ENCODE data around the gene SQSTM1.

The SQSTM1 gene

DNA sequence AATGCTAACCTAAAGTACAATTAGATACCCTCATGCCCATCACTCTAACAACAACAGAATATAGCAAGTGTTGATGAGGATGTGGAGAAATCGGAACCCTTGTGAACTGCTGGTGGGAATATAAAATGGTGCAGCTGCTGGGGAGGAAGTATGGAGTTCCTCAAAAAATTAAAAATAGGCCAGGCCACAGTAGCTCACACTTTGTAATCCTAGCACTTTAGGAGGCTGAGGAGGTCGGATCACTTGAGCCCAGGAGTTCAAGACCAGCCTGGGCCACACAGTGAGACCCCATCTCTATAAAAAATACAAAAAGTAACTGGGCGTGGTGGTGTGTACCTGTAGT lies 55.9 kb downstream of the SQSTM1 start:
- DNase-seq (ENCODE audit: low spot score), result no peak
- Histone ChIP-seq H3K27ac (no peak overlapping the region), H3K4me3 (no peak overlapping the region)
- TF ChIP-seq, protein P1, sequence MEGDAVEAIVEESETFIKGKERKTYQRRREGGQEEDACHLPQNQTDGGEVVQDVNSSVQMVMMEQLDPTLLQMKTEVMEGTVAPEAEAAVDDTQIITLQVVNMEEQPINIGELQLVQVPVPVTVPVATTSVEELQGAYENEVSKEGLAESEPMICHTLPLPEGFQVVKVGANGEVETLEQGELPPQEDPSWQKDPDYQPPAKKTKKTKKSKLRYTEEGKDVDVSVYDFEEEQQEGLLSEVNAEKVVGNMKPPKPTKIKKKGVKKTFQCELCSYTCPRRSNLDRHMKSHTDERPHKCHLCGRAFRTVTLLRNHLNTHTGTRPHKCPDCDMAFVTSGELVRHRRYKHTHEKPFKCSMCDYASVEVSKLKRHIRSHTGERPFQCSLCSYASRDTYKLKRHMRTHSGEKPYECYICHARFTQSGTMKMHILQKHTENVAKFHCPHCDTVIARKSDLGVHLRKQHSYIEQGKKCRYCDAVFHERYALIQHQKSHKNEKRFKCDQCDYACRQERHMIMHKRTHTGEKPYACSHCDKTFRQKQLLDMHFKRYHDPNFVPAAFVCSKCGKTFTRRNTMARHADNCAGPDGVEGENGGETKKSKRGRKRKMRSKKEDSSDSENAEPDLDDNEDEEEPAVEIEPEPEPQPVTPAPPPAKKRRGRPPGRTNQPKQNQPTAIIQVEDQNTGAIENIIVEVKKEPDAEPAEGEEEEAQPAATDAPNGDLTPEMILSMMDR (IDR thresholded peaks at IDR 0.05), result no peak

DNA sequence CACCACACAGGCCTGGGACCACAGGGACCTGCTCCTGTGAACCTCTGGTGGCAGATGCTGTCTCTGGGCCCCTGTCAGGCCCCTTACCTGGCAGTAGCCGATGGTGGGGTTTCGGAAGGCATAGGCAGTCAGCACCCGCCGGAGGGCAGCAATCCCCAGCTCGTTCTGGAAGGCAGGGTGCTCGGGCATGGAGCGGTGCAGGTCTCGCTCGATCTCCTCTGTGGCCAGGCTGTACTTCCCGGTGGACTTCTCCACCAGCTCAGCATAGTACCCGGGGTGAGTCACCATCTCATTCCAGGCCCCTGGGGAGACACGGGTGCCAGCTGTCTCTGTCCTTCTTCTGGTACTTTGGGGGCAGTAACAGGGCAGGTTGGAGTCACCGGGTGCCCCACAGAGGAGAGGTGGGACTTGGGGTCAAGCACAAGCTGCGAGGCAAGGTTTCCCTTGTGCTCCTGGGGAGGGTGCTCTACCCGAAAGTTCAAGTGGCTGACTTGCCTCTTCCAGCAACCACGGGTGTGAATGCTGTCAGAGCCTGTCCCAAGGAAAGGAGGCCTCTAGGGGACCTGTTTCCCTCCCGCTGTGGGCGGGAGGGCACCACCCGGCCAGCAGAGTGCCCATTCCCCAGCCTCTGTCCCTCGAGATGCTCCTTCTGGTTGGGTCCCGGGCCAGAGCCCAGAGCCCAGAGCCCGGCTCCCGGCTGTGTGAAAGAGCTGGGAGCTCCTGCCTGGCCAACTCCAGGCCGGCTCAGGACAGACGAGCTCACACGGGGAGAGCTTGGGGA lies 57.7 kb downstream of the SQSTM1 start:
- Histone ChIP-seq H3K4me3 (no peak overlapping the region), H3K27ac (no peak overlapping the region)
- no peak for DNase-seq (ENCODE audit: low spot score)
- TF ChIP-seq, protein P1 (IDR thresholded peaks at IDR 0.05), result no peak

DNA sequence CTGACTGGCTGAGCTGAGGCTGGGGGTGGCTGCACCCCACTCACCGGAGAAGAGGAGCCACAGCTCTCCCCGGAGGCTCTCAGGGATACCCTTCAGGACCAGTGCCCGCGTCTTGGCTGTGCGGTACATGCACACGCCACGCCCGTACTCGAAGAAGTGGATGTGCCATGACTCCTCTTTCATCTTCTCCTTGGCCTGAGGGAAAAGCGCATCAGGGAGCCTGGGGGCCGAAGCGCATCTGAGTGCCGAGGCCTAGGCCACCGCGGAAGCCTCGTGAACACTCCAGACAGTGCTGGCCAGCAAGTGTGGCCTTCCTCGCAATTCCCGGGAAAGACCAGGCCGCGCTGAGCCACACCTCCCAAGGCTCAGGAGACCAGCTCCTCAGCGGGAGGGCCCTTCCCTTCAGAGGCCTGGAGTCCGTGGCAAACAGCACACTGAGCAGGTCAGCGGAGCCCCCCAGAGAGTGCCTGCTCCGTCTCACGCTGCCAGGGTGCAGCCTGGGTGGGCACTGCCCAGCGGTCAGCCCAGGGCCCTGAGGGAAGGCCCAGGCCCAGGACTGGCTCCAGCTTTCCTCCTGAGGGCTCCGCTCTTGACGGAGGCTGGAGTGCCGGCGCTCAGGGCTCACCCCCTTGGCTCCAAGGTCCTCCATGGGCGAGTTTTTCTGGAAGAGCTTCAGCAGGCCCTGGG lies 58.4 kb downstream of the SQSTM1 start:
- DNase-seq (ENCODE audit: low spot score), result no peak
- H3K27ac ChIP-seq, result no peak overlapping the region
- TF ChIP-seq, protein P1 (IDR thresholded peaks at IDR 0.05), result no peak
- H3K4me3 ChIP-seq, result no peak overlapping the region

DNA sequence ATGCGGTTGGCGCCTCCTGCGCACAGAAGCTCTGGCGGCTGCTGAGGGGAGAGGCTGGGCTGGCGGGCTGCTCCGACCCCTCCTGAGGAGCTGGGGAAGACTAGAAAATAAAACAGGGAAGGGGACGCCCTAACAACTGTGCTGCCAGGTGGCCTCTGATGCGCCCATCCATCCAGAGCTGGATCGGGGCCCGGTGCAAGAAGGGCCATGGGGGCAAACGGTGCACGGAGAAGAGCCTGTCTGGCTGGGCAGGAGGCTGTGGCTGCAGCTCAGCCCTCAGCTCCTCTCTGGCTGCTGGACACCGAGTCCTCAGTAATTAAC lies 58.9 kb downstream of the SQSTM1 start:
- no peak overlapping the region for H3K27ac ChIP-seq
- TF ChIP-seq, protein P1 (IDR thresholded peaks at IDR 0.05), result no peak
- no peak overlapping the region for H3K4me3 ChIP-seq
- DNase-seq (ENCODE audit: low spot score), result no peak

DNA sequence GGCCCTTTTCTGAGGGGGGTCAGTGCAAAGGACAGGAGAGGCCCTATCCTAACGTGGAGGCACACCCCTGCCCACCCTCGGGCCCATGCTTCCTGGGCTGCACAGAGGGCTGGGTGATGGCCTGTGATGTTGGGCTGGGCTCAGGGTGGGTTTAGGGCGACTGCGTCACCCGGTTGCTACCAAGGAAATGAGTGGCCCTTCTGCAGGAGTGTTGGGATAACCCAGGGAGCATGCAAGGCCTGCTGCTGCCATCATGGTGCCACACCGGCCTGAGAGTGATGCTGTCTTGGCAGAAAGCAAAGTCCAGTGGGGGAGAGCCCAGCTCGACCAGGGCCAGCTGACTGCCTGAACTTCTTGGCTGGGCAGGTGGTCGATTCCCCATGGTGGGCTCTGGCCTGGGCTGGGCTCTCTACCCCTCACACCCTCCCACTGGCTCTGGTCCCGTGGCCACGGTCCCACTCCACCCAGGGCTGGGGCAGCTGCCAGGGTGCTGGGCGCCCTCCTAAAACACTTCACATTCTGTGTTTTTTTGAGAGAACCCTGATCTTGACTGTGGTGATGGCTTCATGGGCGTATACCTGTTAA lies 59.5 kb downstream of the SQSTM1 start:
- Histone ChIP-seq H3K27ac (no peak overlapping the region), H3K4me3 (no peak overlapping the region)
- TF ChIP-seq, protein P1 (IDR thresholded peaks at IDR 0.05), result no peak
- no peak for DNase-seq (ENCODE audit: low spot score)

DNA sequence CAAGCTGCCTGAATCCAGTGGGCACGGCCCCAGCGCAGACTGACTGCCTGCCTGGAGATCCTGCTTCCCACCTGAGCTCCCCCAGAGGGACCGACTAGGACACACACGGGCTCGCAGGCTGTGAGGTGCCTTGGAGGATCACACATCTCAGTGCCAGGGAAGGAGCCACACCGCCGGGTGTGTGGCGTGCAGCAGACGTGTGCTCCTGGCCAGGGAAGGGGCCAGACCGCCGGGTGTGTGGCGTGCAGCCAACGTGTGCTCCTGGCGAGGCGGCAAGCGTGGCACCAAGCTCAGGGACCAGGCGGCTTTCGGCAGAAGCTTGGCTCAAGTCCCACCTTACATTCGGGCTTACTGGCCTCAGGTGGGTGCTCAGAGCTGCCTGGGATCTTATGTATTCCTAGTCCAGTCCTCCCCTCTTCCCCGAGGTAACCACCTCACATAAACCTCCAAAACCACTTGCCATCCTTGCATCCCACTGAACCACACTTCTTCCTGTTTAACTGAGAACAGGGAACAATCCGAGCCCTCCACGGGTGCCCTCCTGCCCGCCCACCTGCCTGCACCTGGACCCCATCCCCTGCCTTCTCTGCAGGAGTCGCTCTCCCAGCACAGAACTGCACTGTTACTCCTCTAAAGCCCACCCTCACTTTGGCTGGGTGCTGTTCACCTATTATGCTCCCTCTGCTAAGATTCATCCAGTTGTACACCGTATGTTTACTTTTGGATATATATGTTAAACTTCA lies 60.3 kb downstream of the SQSTM1 start:
- no peak overlapping the region for H3K4me3 ChIP-seq
- DNase-seq (ENCODE audit: low spot score), result no peak
- H3K27ac ChIP-seq, result no peak overlapping the region
- TF ChIP-seq, protein P1 (IDR thresholded peaks at IDR 0.05), result no peak
